NCI-H526 (cell line): ENCODE measurements around the gene POU2AF1.
"Not testable (repeated sequence)": the region's sequence is repeated elsewhere in the genome, so short reads cannot be mapped to it uniquely, and the experiment has no call there.

Experiments used
- DNase-seq, 2 experiments: peaks; one replicate each; lab custom pipeline; 2025; lab: John Stamatoyannopoulos, UW

The POU2AF1 gene

GRCh38 chr11:111409915-111410314, 30.8 kb upstream of the POU2AF1 start:
- DNase-seq, result no peak

- DNase-seq, result no peak
These were observed 30.0 kb upstream of the POU2AF1 start for GRCh38 chr11:111408789-111409727.

- DNase-seq, result no peak
These were observed 28.6 kb upstream of the POU2AF1 start for GRCh38 chr11:111407652-111408051.

GRCh38 chr11:111406589-111406988, 27.5 kb upstream of the POU2AF1 start:
- no peak for DNase-seq

- no peak for DNase-seq
These were observed 27.0 kb upstream of the POU2AF1 start for GRCh38 chr11:111406091-111406490.

GRCh38 chr11:111405551-111405950, 26.5 kb upstream of the POU2AF1 start:
- DNase-seq, result no peak

- DNase-seq, result no peak
These were observed 24.1 kb upstream of the POU2AF1 start for GRCh38 chr11:111403051-111403726.

- no peak for DNase-seq
These were observed 23.3 kb upstream of the POU2AF1 start for GRCh38 chr11:111402411-111402810.

GRCh38 chr11:111401957-111402356, 22.9 kb upstream of the POU2AF1 start:
- DNase-seq, result not testable (repeated sequence)

GRCh38 chr11:111400595-111400994, 21.5 kb upstream of the POU2AF1 start:
- DNase-seq, result no peak

- DNase-seq, result no peak
These were observed 20.3 kb upstream of the POU2AF1 start for GRCh38 chr11:111399187-111400031.

- DNase-seq, result peak; percentile 96 to 98
These were observed 18.0 kb upstream of the POU2AF1 start for GRCh38 chr11:111397034-111397433.

- no peak for DNase-seq
These were observed 16.7 kb upstream of the POU2AF1 start for GRCh38 chr11:111395749-111396148.

GRCh38 chr11:111395081-111395480, 16.0 kb upstream of the POU2AF1 start:
- peak; percentile 94 to 98 for DNase-seq

GRCh38 chr11:111394147-111394546, 15.1 kb upstream of the POU2AF1 start:
- DNase-seq, result not testable (repeated sequence)

- DNase-seq, result peak in 1 of 2 experiments; percentile 28
These were observed 14.5 kb upstream of the POU2AF1 start for GRCh38 chr11:111393585-111393984.

GRCh38 chr11:111393096-111393495, 14.0 kb upstream of the POU2AF1 start:
- no peak for DNase-seq

- DNase-seq, result no peak
These were observed 13.5 kb upstream of the POU2AF1 start for GRCh38 chr11:111392552-111392951.

- no peak for DNase-seq
These were observed 12.5 kb upstream of the POU2AF1 start for GRCh38 chr11:111391328-111392124.

- peak in 1 of 2 experiments; percentile 41 for DNase-seq
These were observed 9.8 kb upstream of the POU2AF1 start for GRCh38 chr11:111388842-111389241.

GRCh38 chr11:111388420-111388819, 9.3 kb upstream of the POU2AF1 start:
- no peak for DNase-seq
